Spleen (tissue), 11 donors: ENCODE data around the gene BTBD19. TPM values are rescaled to one million over a fixed set of nuclear protein-coding genes. Genes with fewer than 3 reads are reported as not detected.
"Not testable (repeated sequence)": the region's sequence is repeated elsewhere in the genome, so short reads cannot be mapped to it uniquely, and the experiment has no call there.

Experiments used
- DNase-seq: peaks from one replicate; pipeline ENCODE4 v3.0.0-alpha.2; 2020
- H3K27ac ChIP-seq, 8 donors: fragments of 200-600 bp; sonication (generic) in 7 of 8; 1 replicate in 4 of 8; 2 replicates in 4 of 8; pipeline versions ENCODE4 v1.5.0 to v1.8.0; 2016 to 2021; ENCODE audit warnings: inconsistent platforms in 4 of 8, mild to moderate bottlenecking in 4 of 8, moderate library complexity in 1 of 8
- H3K27me3 ChIP-seq, 7 donors: fragments of 200-600 bp; sonication (generic) in 6 of 7; replicated peaks in 1 of 7; 1 replicate in 4 of 7; 2 replicates in 3 of 7; pipeline versions ENCODE4 v1.5.0 to v1.8.0; 2016 to 2021; ENCODE audit warnings: inconsistent platforms in 3 of 7, mild to moderate bottlenecking in 1 of 7
- H3K36me3 ChIP-seq, 6 donors: fragments of 200-600 bp; sonication (generic) in 5 of 6; 1 replicate in 4 of 6; 2 replicates in 2 of 6; pipeline versions ENCODE4 v1.5.0 to v1.8.0; 2016 to 2021; ENCODE audit warnings: inconsistent platforms in 2 of 6
- H3K4me1 ChIP-seq, 6 donors: fragments of 200-600 bp; sonication (generic) in 5 of 6; 1 replicate in 3 of 6; 2 replicates in 3 of 6; pipeline versions ENCODE4 v1.5.0 to v1.8.0; 2016 to 2021; ENCODE audit warnings: inconsistent platforms in 3 of 6
- H3K4me3 ChIP-seq, 8 donors: fragments of 200-600 bp; sonication (generic) in 7 of 8; 1 replicate in 4 of 8; 2 replicates in 4 of 8; pipeline versions ENCODE4 v1.5.0 to v1.8.0; 2016 to 2021; ENCODE audit warnings: inconsistent platforms in 4 of 8, mild to moderate bottlenecking in 4 of 8, moderate library complexity in 2 of 8
- H3K9me3 ChIP-seq, 8 donors: fragments of 200-600 bp; sonication (generic) in 7 of 8; 1 replicate in 4 of 8; 2 replicates in 4 of 8; pipeline versions ENCODE4 v1.5.0 to v1.8.0; 2016 to 2021; ENCODE audit warnings: inconsistent platforms in 4 of 8
- CTCF ChIP-seq, 11 experiments: fragments of 200-600 bp in 7 of 11; fragments of 450-650 bp in 4 of 11; sonication (generic) in 4 of 11; IDR thresholded peaks in 8 of 11; conservative IDR thresholded peaks in 3 of 11; 1 replicate in 7 of 11; 2 replicates in 4 of 11; pipeline versions ENCODE4 v1.4.0 to v1.8.0; 2016 to 2021; ENCODE audit warnings: antibody characterized with exemption in 11 of 11, inconsistent platforms in 4 of 11, mild to moderate bottlenecking in 1 of 11
- POLR2A ChIP-seq, 3 donors: fragments of 450-650 bp; IDR thresholded peaks; one replicate each; pipeline ENCODE4 v1.5.1; 2017; ENCODE audit warnings: antibody characterized with exemption in 3 of 3, mild to moderate bottlenecking in 1 of 3
- POLR2AphosphoS5 ChIP-seq, 3 donors: sonication (generic); formaldehyde crosslinking; IDR thresholded peaks; one replicate each; pipeline ENCODE4 v1.5.1; 2017; ENCODE audit warnings: antibody characterized with exemption in 3 of 3
- WGBS, 5 donors: extraction: QIAGEN DNeasy Blood & Tissue Kit in 3 of 5; methylation state at CpG; one replicate each; pipeline versions ENCODE4 v1.1.5 to v1.1.7; 2013 to 2018; 5-methylcytosine and 5-hydroxymethylcytosine counted together
- intact Hi-C: fragments of 100-400 bp; cut with DNase I; formaldehyde crosslinking; loops from one replicate; pipeline ENCODE4 v1.15.0; 2023; ENCODE audit warnings: low total_unique reads
- polyA plus RNA-seq, 3 donors: library from polyadenylated mRNA; stranded (reverse); fragments of 200-250 nt; gene quantifications; one replicate each; pipeline ENCODE4 v1.2.1, GENCODE V29; 2013
- total RNA-seq, 7 donors: library from RNA; depleted of rRNA in 3 of 7; stranded (reverse); fragments of >200 nt in 3 of 7; fragmentation: NEBNext Ultra II Directional in 4 of 7; extraction: Animal tissue kit (Norgen Biotek cat#: 25700) in 4 of 7; gene quantifications; one replicate each; pipeline versions ENCODE4 v1.1.0 to v1.2.1, GENCODE V29; 2016 to 2021
- donor health status: healthy with polysubstance abuse.
- donor health status: DM: no; HTN: no; CAD: no; lungs with moderate emphysema.
- donor health status: DM: no; HTN: no; CAD: no.
- donor health status: Bipolar disorder and iron deficiency.
- donor health status: healthy.
- donor health status: DM: no; HTN: no; CAD: no.
- donor health status: DM: yes; HTN: yes; CAD: no.

BTBD19 gene
- total and polyA plus RNA-seq, 10 donors, result 0.73 to 11.9 (median 5.7) TPM

GRCh38 chr1:44811234-44811633 lies 2.9 kb downstream of the BTBD19 start:
- 80 to 88% (median 83%) methylated on average over 8 of the region's 8 CpGs for WGBS, 5 donors
- peak; percentile 47 for DNase-seq

GRCh38 chr1:44812822-44813543 lies 4.7 kb downstream of the BTBD19 start:
- Histone ChIP-seq H3K4me1 (peaks cover 34 to 80% (median 66%) of the 10 kb centered on the region in 6 donors), H3K27ac (peak overlapping the region; percentile 71 to 98 (median 89)), H3K4me3 (peak overlapping the region in 7 of 8 donors; percentile 38 to 66 (median 47)), H3K27me3 (no peaks in the 10 kb centered on the region), H3K9me3 (no peaks in the 10 kb centered on the region), H3K36me3 (no peaks in the 10 kb centered on the region)
- no peak for DNase-seq
- intact Hi-C loops, result no loop called here
- WGBS, 5 donors, result 63 to 80% (median 73%) methylated on average over 45 to 48 of the region's 48 CpGs
- TF ChIP-seq POLR2AphosphoS5 (IDR thresholded peaks at IDR 0.05) (no peak), CTCF (IDR thresholded peaks at IDR 0.05 in 8 of 11, conservative IDR thresholded peaks at IDR 0.05 in 3 of 11) (no peak), POLR2A (IDR thresholded peaks at IDR 0.05) (no peak)

More at GRCh38 chr1:44811234-44811633, 2.9 kb downstream of the BTBD19 start:
- H3K4me1 ChIP-seq, result peaks cover 51 to 94% (median 83%) of the 10 kb centered on the region in 6 donors
- intact Hi-C loops, result no loop called here
- H3K36me3 ChIP-seq, result peaks cover 0 to 8% (median 5%) of the 10 kb centered on the region in 6 donors
- H3K4me3 ChIP-seq, result no peak overlapping the region
- TF ChIP-seq CTCF (IDR thresholded peaks at IDR 0.05 in 8 of 11, conservative IDR thresholded peaks at IDR 0.05 in 3 of 11), result no peak
- no peak for TF ChIP-seq POLR2AphosphoS5 (IDR thresholded peaks at IDR 0.05)
- no peak for TF ChIP-seq POLR2A (IDR thresholded peaks at IDR 0.05)
- no peaks in the 10 kb centered on the region for H3K9me3 ChIP-seq
- peak overlapping the region in 5 of 8 donors; percentile 95 to 99 (median 98) for H3K27ac ChIP-seq
- no peaks in the 10 kb centered on the region for H3K27me3 ChIP-seq

GRCh38 chr1:44815926-44816325 lies 7.6 kb downstream of the BTBD19 start:
- peaks cover 7 to 74% (median 60%) of the 10 kb centered on the region in 6 donors for H3K4me1 ChIP-seq
- WGBS, 5 donors, result 82 to 98% (median 90%) methylated on average over 9 of the region's 9 CpGs

GRCh38 chr1:44817307-44817706 lies 9.0 kb downstream of the BTBD19 start:
- Histone ChIP-seq H3K4me3 (no peak overlapping the region), H3K27me3 (no peaks in the 10 kb centered on the region), H3K9me3 (no peaks in the 10 kb centered on the region), H3K27ac (no peak overlapping the region), H3K4me1 (peaks cover 3 to 64% (median 50%) of the 10 kb centered on the region in 6 donors), H3K36me3 (no peaks in the 10 kb centered on the region)
- TF ChIP-seq POLR2AphosphoS5 (IDR thresholded peaks at IDR 0.05), result no peak
- WGBS, 5 donors, result 90 to 98% (median 92%) methylated on average over 2 of the region's 2 CpGs
- intact Hi-C loops, result no loop called here
- DNase-seq, result no peak

More at GRCh38 chr1:44815926-44816325, 7.6 kb downstream of the BTBD19 start:
- H3K27ac ChIP-seq, H3K27me3 ChIP-seq, H3K4me3 ChIP-seq, H3K36me3 ChIP-seq, intact Hi-C loops, H3K9me3 ChIP-seq: not testable (repeated sequence)
- DNase-seq, result peak; percentile 55

- TF ChIP-seq POLR2AphosphoS5 (IDR thresholded peaks at IDR 0.05), result no peak
- intact Hi-C loops, result no loop called here
- WGBS, 5 donors, result 93 to 96% (median 96%) methylated on average over 11 of the region's 11 CpGs
- peak; percentile 40 for DNase-seq
- H3K9me3 ChIP-seq, result no peaks in the 10 kb centered on the region
- H3K27ac ChIP-seq, result peak overlapping the region in 1 of 8 donors; percentile 96
- H3K27me3 ChIP-seq, result no peaks in the 10 kb centered on the region
- H3K36me3 ChIP-seq, result no peaks in the 10 kb centered on the region
- H3K4me1 ChIP-seq, result peaks cover 3 to 58% (median 45%) of the 10 kb centered on the region in 6 donors
- H3K4me3 ChIP-seq, result no peak overlapping the region
These were observed 9.6 kb downstream of the BTBD19 start for GRCh38 chr1:44817771-44818495.
